Erythroblast (primary cell): ENCODE measurements around the gene ERFL.

Source experiments
- DNase-seq, 2 experiments: peaks; one replicate each; lab custom pipeline; 2025; lab: John Stamatoyannopoulos, UW
- GATA1 ChIP-seq: IDR thresholded peaks from 2 replicates; pipeline ENCODE4 v1.6.1; 2011; ENCODE audit warnings: low read depth, mild to moderate bottlenecking, control low read depth, low read length, moderate library complexity
- POLR2A ChIP-seq: IDR thresholded peaks from 2 replicates; pipeline ENCODE4 v1.6.1; 2011; ENCODE audit warnings: mild to moderate bottlenecking, low read length

ERFL gene

DNA sequence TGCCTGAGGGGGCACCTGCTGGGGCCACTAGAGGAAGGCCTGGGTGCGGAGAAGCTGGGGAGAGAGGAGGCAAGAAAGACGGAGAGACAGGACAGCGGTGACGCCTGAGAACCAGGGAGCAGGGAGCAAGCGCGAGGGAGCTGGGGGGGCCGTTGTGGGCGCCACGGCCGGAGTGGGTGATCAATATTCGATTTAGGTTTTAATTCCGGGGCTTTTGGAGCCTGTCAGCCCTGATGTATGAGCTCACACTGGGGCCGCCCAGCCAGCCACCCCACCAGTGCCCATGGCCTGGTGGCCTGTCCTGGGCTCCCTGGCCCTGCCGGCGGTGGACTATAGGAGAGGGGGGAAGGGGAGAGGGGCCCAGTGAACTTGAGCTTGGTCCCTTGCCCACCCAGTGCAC lies 8.7 kb upstream of the ERFL start:
- TF ChIP-seq GATA1 (no peak), POLR2A (no peak)
- DNase-seq, result no peak

GRCh38 chr19:41936416-41936850 lies 8.2 kb upstream of the ERFL start:
- TF ChIP-seq POLR2A (no peak), GATA1 (no peak)
- DNase-seq, result no peak

DNA sequence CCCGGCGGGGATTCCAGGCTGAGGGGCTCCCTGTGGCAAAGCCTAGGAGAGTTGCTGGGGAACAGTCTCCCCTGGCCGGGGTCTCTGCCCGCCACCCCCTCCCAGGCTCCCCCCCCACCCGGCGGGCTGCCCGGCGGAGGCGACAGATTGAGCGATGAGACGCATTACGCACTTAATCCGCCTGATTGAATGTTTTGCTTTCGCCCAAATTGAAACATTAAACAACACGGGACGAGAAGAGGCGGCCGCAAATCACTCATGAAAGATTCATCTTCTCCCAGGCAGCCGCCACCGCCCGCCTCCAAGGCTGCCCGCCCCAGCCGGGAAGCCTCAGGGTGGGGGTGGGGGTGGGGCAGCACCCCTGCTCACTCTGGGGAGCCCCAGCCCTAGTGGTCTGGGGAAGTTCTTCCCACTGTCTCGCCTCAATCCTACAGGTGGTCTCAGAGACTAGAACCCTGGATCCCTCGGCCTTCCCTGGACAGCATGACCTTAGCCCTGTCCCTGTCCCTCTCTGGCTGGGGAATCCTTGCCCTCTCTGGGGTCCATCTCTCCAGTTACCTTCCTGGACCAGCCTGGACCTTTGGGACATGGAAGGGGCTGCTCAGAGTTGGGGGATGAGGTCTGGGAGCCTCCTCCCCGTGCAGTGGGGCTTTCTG lies 7.6 kb upstream of the ERFL start:
- TF ChIP-seq GATA1 (no peak), POLR2A (no peak)

DNA sequence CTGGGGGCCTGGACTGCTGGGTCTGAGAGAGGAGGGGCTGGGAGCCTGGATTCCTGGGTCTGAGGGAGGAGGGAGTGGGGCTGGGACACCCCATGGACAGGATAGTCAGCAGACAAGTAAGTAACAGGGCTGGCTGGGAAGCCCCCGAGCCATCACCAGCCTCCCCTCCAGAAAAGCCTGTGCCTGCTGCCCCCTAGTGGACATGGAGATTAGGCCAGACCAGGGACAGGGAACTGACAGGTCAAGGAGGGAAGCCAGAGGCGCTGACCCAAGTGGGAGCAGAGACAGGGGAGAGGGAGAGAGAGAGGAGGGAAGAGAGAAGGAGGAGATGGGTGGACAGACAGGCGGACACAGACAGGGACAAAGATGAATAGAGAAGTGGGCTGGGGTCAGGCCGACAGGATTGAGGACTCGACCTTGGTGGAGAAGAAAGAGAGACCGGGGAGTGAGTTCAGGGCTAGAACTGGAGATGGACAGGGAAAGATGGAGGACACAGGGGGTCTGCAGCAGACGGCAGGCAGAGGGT lies 6.7 kb upstream of the ERFL start:
- DNase-seq, result peak; percentile 52 to 73
- no peak for TF ChIP-seq GATA1
- TF ChIP-seq POLR2A, result no peak

More for the DNA sequence above, 7.6 kb upstream of the ERFL start:
- DNase-seq, result no peak

DNA sequence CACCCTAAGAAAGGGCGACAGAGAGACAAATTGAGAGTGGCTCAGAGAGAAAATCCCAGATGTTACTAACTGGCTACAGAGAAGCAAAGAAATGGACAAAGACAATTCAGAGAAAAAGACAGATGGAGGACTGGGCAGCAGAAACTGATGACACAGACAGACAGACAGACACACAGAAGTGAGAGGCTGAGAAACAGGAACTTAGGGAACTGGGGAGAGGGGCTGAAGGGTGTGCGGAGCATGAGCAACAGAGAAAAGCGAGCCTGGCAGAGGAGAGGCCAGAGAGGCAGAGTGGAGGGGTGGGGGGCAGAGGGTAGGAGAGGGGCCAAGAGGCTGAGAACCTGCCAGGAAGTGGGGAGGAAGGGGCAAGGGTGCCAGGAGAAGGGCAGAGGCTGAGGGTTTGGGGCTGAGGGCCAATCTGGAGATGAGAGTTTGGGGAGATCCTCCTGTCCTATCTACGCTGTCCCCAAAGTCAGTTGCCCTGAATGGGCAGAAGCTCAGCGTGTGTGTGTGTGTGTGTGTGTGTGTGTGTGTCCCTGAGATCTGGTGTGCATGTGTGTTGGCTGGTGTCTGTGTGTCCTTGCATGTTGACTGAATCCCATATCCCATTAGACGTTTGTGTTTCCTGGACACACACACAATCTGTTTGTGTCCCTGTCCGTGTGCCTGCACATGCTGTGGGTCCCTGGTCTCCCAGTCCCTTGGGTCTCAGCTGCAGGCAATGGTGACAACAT lies 5.6 kb upstream of the ERFL start:
- no peak for DNase-seq
- TF ChIP-seq GATA1, result no peak
- TF ChIP-seq POLR2A, result no peak

- TF ChIP-seq POLR2A, result no peak
- TF ChIP-seq GATA1, result no peak
- no peak for DNase-seq
Measured at GRCh38 chr19:41932720-41933332, 4.6 kb upstream of the ERFL start.

- TF ChIP-seq GATA1, result no peak
- no peak for TF ChIP-seq POLR2A
- DNase-seq, result no peak
Measured at GRCh38 chr19:41932259-41932719, 4.0 kb upstream of the ERFL start.

DNA sequence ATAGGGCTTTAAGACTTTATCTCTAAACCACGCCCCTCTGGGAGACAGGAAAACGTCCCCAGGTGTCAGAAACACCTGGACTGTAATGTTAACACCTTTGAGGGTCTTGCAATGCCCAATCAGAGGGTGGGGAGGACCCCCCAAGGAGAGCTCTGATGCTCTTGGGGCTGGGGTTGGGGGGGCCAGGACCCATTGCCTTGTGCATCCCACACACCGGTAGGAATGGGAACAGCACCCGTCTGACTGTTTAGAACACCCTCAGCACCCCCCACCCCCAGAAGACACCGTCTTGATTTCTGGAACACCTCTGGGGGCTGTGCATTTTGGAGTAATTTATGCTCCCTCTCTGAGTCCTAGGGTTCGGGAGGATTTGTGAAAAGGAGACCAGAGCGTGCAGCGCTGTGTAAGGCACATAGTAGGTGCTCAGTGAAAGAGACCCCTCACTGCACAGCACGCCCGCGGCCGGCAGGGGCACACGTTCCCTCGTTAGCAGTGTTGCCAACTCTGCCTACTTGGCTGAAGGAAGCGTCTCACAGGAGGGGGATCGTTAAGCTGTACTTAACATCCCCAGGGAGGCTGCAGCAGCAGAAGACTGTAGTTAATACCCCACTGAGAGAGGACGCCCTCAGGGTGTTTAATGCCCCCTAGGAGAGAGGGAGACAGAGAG lies 2.8 kb upstream of the ERFL start:
- no peak for DNase-seq
- no peak for TF ChIP-seq GATA1

- no peak for TF ChIP-seq GATA1
- TF ChIP-seq POLR2A, result no peak
- no peak for DNase-seq
Measured at GRCh38 chr19:41930322-41930722, 2.1 kb upstream of the ERFL start.

- TF ChIP-seq POLR2A (no peak), GATA1 (no peak)
- DNase-seq, result no peak
Measured at GRCh38 chr19:41929536-41930071, 1.4 kb upstream of the ERFL start.

GRCh38 chr19:41928754-41929535 lies 696 bp upstream of the ERFL start:
- TF ChIP-seq POLR2A, result no peak
- TF ChIP-seq GATA1, result no peak
- no peak for DNase-seq

DNA sequence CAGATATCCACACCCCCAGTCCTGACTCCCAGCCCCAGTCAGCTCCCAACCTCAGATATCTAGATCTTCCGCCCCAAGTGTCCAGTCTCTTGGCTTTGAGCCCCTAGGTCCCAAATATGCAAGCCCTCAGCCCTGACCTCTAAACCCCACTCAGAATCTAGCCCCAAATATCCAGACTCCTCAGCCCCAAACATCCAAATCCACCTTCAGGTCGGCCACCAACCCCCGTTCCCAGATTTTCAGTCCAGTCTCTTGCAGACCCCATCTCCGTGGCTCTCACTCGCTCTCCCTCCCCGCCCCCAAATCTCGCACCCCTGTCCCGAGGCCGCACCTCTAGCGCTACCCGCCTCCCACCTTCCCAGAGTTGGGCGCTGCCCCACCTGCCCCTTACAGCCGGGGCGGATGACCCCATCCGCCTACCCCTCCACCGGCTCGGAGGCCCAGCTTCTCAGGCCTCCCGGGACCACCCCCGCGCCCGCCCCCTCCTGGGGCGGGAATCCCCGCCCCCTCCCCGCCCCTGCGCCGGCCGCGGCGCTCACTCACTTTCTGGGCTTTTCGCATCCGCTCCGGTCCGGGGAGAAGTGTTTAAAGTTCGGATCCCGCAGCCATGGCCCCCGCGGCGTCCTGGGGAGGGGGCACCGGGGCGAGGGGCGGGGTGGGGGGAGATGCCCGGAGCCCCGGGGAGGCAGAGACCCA lies 604 bp downstream of the ERFL start:
- TF ChIP-seq GATA1 (no peak), POLR2A (no peak)
- no peak for DNase-seq
